ENCODE results near the gene RFC1. TPM values are rescaled to one million over a fixed set of nuclear protein-coding genes. Genes with fewer than 3 reads are reported as not detected.
"Not testable (repeated sequence)": the region's sequence is repeated elsewhere in the genome, so short reads cannot be mapped to it uniquely, and the experiment has no call there.

The RFC1 gene
- 100 to 1,000 TPM in 1 of 2 experiments, 10 to 100 TPM in 1; 97.0 to 104 TPM for total RNA-seq
- 26.2 TPM for polyA plus RNA-seq (2013, experiment 1 of 2)
- 32.8 TPM for polyA plus RNA-seq (2013, experiment 2 of 2)
- total RNA-seq, result 81.5 to 270 (median 151) reads per million in 172 experiments

DNA sequence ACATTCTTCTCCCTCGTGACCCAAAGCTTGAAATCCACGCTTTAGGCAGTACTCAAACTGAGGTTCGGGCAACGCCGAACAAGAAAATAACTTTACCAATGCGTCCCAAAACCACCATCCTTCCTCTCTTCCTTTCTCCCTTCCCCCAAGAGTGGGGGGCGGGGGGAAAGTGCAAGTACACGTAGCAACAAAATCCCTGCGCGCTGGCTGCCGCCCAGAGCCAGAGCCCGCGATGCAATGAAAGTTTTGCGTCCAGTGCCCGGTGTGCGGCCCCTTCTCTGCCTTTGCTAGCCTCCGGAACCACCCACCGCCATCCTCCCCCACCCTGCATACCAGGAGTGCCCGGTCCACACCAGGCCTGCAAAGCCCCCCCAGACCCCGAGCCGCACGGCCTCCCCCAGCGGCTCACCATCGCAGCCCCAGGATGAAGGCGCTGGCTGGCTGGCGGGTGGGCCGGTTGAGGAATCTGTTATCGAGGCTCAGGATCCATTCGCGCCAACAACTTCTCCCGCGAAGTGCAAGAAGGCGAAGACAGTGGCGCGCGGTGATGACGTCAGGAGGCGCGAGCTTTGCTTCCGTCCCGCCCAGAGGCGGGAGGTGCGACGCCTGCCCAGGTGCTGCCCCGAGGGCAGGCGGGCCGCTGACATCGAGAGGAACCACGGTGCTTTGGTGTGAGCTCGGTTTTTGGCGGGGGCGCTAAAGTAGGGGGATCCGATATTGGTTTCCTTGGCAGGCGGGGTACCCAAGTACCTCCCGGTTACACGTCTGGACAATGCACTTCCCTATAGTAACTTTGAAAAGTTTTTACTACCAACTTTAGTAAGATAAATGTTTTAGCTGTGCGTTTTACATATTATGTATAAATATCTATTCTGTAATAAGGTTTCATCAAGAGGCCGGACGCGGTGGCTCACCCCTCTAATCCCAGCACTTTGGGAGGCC is at the start of gene RFC1:
TSS of gene RFC1 (minus strand) at position 533 of the 942 bp plus-strand sequence. CDS start at position 412, 121 bp downstream.
- Mint-ChIP-seq H3K27ac (peak within 1 kb of the TSS; percentile 91), H3K9me3 (no peaks in the 10 kb centered on the region), H3K36me3 (ENCODE audit: low read depth) (peaks cover 26% of the 10 kb centered on the region), H3K4me1 (ENCODE audit: low read depth) (peaks cover 37% of the 10 kb centered on the region), H3K4me3 (peak within 1 kb of the TSS; percentile 93), H3K27me3 (no peaks in the 10 kb centered on the region)
- peak; percentile 95 for ATAC-seq (ENCODE audit: poor library complexity)
- POLR2A ChIA-PET, result interaction anchor here (0.5 to 3.7 kb wide), 12 partner anchors 9 to 1540 kb away, joined by 3 to 54 read pairs (median 3); partner anchors contain the start of genes LIAS, PGM2 and RPL9
- Histone ChIP-seq H3K27ac (ENCODE audit: low read depth in 1 of 2, low read length in 2 of 2) (peak within 1 kb of the TSS; percentile 49 to 81), H3K9me3 (ENCODE audit: control insufficient read depth in 1 of 2, insufficient read depth in 1 of 2, low read length in 2 of 2) (peaks cover 0 to 3% of the 10 kb centered on the region in 2 experiments), H3K4me1 (ENCODE audit: insufficient read depth, low read length) (peaks cover 30% of the 10 kb centered on the region), H3K36me3 (ENCODE audit: insufficient read depth, low read length) (peaks cover 5% of the 10 kb centered on the region), H3K4me3 (ENCODE audit: low read length) (peak within 1 kb of the TSS; percentile 98), H3K27me3 (ENCODE audit: control insufficient read depth in 1 of 2, insufficient read depth in 2 of 2, low read length in 2 of 2) (no peaks in the 10 kb centered on the region)
- intact Hi-C loops (cut with DNase I, micrococcal nuclease), result loop anchor here (2.0 to 10.0 kb wide), 6 partner anchors 13 to 331 kb away; partner anchors contain the start of genes LIAS (in 2 of the 2), RPL9 (in 2 of the 2), UBE2K (in 1 of the 2) and UGDH (in 1 of the 2)
- CTCF ChIA-PET, result interaction anchor here (0.6 to 2.1 kb wide), 5 partner anchors 8 to 606 kb away, joined by 3 to 9 read pairs (median 3); no protein-coding TSS in a partner anchor
- TF ChIP-seq, protein P1, sequence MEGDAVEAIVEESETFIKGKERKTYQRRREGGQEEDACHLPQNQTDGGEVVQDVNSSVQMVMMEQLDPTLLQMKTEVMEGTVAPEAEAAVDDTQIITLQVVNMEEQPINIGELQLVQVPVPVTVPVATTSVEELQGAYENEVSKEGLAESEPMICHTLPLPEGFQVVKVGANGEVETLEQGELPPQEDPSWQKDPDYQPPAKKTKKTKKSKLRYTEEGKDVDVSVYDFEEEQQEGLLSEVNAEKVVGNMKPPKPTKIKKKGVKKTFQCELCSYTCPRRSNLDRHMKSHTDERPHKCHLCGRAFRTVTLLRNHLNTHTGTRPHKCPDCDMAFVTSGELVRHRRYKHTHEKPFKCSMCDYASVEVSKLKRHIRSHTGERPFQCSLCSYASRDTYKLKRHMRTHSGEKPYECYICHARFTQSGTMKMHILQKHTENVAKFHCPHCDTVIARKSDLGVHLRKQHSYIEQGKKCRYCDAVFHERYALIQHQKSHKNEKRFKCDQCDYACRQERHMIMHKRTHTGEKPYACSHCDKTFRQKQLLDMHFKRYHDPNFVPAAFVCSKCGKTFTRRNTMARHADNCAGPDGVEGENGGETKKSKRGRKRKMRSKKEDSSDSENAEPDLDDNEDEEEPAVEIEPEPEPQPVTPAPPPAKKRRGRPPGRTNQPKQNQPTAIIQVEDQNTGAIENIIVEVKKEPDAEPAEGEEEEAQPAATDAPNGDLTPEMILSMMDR (IDR thresholded peaks at IDR 0.05), result no peak
- peak; percentile 85 to 97 (median 91) for DNase-seq

DNA sequence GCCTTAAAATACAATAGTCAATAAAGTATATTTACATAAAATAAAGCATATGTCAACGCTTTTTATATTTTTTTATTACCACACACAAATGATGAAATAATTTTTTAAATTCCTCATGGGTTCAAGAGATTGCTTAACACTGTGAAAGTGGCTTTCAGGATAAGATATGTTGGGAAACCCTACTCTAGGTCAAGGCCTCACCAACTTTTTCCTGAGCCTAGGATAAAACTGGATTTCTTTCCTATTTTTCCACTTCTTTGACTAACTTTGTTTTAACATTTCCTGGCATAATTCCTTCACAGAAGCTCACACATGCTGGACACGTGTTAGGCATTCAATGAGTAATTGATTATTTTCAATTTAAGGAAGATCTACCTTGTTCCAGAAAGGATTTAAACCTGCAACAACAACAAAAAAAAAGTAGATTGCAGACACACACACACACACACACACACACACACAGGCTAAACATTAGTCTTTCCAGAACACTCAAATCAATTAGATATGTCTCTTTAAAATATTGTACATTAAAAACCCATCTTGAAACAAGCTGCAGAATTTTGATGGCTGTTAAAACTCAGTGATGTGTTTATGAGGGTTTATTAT is 49.6 kb upstream of the RFC1 start:
- no peaks in the 10 kb centered on the region for H3K27me3 Mint-ChIP-seq
- intact Hi-C loops (cut with DNase I, micrococcal nuclease), result no loop called here
- H3K4me3 Mint-ChIP-seq, result no peak overlapping the region
- ATAC-seq (ENCODE audit: poor library complexity) (no peak), DNase-seq (no peak)
- ChIA-PET CTCF (no interaction called here), POLR2A (no interaction called here)
- no peaks in the 10 kb centered on the region for H3K9me3 ChIP-seq (ENCODE audit: control insufficient read depth in 1 of 2, insufficient read depth in 1 of 2, low read length in 2 of 2)
- H3K27me3 ChIP-seq (ENCODE audit: control insufficient read depth in 1 of 2, insufficient read depth in 2 of 2, low read length in 2 of 2), result no peaks in the 10 kb centered on the region
- no peaks in the 10 kb centered on the region for H3K36me3 ChIP-seq (ENCODE audit: insufficient read depth, low read length)
- H3K27ac ChIP-seq (ENCODE audit: low read depth in 1 of 2, low read length in 2 of 2), result no peak overlapping the region
- TF ChIP-seq, protein P1 (IDR thresholded peaks at IDR 0.05), result no peak
- H3K36me3 Mint-ChIP-seq (ENCODE audit: low read depth), result no peaks in the 10 kb centered on the region
- no peaks in the 10 kb centered on the region for H3K4me1 Mint-ChIP-seq (ENCODE audit: low read depth)
- no peak overlapping the region for H3K4me3 ChIP-seq (ENCODE audit: low read length)
- H3K27ac Mint-ChIP-seq, result no peak overlapping the region
- H3K4me1 ChIP-seq (ENCODE audit: insufficient read depth, low read length), result no peaks in the 10 kb centered on the region
- H3K9me3 Mint-ChIP-seq, result no peaks in the 10 kb centered on the region

DNA sequence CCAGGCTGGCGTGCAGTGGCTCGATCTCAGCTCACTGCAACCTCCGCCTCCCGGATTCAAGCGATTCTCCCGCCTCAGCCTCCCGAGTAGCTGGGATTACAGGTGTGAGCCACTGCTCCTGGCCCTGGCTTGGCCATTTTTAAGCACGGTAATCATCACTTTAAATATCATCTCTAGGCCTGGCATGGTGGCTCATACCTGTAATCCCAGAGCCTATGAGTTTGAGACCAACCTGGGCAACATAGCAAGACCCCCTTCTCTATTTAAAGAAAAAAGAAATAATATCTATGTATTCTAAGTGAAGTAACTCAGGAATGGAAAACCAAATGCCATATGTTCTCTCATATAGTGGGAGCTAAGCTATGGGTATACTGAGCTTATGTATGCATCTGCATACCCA is 45.4 kb upstream of the RFC1 start:
- H3K4me1 Mint-ChIP-seq (ENCODE audit: low read depth); H3K36me3 ChIP-seq (ENCODE audit: insufficient read depth, low read length); H3K27me3 Mint-ChIP-seq; ATAC-seq (ENCODE audit: poor library complexity); H3K27ac ChIP-seq (ENCODE audit: low read depth in 1 of 2, low read length in 2 of 2); H3K9me3 Mint-ChIP-seq; H3K36me3 Mint-ChIP-seq (ENCODE audit: low read depth); H3K9me3 ChIP-seq (ENCODE audit: control insufficient read depth in 1 of 2, insufficient read depth in 1 of 2, low read length in 2 of 2); H3K27me3 ChIP-seq (ENCODE audit: control insufficient read depth in 1 of 2, insufficient read depth in 2 of 2, low read length in 2 of 2); H3K4me3 Mint-ChIP-seq; DNase-seq; CTCF ChIA-PET; H3K4me1 ChIP-seq (ENCODE audit: insufficient read depth, low read length); H3K4me3 ChIP-seq (ENCODE audit: low read length); H3K27ac Mint-ChIP-seq; POLR2A ChIA-PET: not testable (repeated sequence)
- intact Hi-C loops (cut with DNase I, micrococcal nuclease), result loop anchor here in 1 of 2 experiments (5.0 kb wide), 1 partner anchor 509 kb away; no protein-coding TSS in a partner anchor

All from CD4-positive, alpha-beta T cell (primary cell).